Measurements from ENCODE around the gene PCNX2. TPM values are rescaled to one million over a fixed set of nuclear protein-coding genes. Genes with fewer than 3 reads are reported as not detected.

The PCNX2 gene
- total and polyA plus RNA-seq, 2 of the 13 experiments (the other 11 are each of a cell fraction or from before 2014, with no cell fraction given) = 0.11 to 0.42 TPM

GRCh38 chr1:233143241-233143640 lies 152.3 kb downstream of the PCNX2 start (continued):
- TF ChIP-seq, protein P1, sequence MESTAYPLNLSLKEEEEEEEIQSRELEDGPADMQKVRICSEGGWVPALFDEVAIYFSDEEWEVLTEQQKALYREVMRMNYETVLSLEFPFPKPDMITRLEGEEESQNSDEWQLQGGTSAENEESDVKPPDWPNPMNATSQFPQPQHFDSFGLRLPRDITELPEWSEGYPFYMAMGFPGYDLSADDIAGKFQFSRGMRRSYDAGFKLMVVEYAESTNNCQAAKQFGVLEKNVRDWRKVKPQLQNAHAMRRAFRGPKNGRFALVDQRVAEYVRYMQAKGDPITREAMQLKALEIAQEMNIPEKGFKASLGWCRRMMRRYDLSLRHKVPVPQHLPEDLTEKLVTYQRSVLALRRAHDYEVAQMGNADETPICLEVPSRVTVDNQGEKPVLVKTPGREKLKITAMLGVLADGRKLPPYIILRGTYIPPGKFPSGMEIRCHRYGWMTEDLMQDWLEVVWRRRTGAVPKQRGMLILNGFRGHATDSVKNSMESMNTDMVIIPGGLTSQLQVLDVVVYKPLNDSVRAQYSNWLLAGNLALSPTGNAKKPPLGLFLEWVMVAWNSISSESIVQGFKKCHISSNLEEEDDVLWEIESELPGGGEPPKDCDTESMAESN (CRISPR knock-in tag; conservative IDR thresholded peaks at IDR 0.05) = no peak
- TF ChIP-seq SP1 (IDR thresholded peaks at IDR 0.05) (no peak), SP1 (CRISPR knock-in tag; IDR thresholded peaks at IDR 0.05) (no peak)

DNA sequence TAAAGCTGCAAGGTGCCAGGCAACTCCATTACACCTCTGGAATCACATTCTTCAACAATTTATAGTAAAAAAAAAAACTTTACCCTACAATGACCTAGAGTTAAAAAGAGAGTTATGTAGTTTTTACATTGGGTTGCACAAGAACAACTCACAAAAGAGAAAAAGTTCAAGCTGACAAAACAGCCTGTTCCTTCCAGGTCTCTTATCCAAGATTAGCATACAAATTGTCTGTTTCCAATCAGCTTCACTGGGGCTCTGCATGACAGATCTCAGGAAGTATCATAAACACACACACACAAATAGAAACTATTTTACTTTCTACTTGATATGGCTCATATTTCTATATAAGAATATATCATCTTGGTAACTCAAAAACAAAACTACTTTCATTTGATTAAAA lies 154.6 kb downstream of the PCNX2 start:
- in situ Hi-C loops (cut with HindIII; ENCODE audit: extremely low pct_ligation_motif_present, low pct_unique_long_range_greater_than_20kb) (no loop called here), intact Hi-C loops (cut with micrococcal nuclease; ENCODE audit: unreplicated experiment) (no loop called here)
- H3K36me3 ChIP-seq (replicated peaks in 1 of 2; ENCODE audit: control insufficient read depth in 1 of 2, insufficient read depth in 2 of 2, low read length in 2 of 2) = no peaks in the 10 kb centered on the region
- ATAC-seq (no peak), FAIRE-seq (no peak), DNase-seq (ENCODE audit: low spot score) (no peak)
- no peaks in the 10 kb centered on the region for H3K27me3 ChIP-seq (ENCODE audit: control insufficient read depth in 1 of 2, insufficient read depth in 2 of 2, low read length in 2 of 2)
- H3K79me2 ChIP-seq (ENCODE audit: insufficient read depth, low read length) = no peaks in the 10 kb centered on the region
- no peak overlapping the region for H3K4me3 ChIP-seq (replicated peaks in 1 of 3; ENCODE audit: insufficient read depth in 1 of 3, low read depth in 2 of 3, low read length in 3 of 3)
- H3K4me1 ChIP-seq (ENCODE audit: insufficient read depth, low read length) = no peaks in the 10 kb centered on the region
- ChIA-PET CTCF (ENCODE audit: low intra/inter-chr PET ratio, low total read pairs) (no interaction called here), POLR2A (no interaction called here)
- no peak overlapping the region for H3K4me2 ChIP-seq (ENCODE audit: low read depth, low read length)
- H3K9me3 ChIP-seq (ENCODE audit: low read length) = no peaks in the 10 kb centered on the region
- no peak overlapping the region for H3K9ac ChIP-seq (ENCODE audit: insufficient read depth, low read depth, low read length)
- H3K27ac ChIP-seq (ENCODE audit: extremely low read length, insufficient read depth, low read length) = no peak overlapping the region
- no peak for TF ChIP-seq GATAD1 (CRISPR knock-in tag; IDR thresholded peaks at IDR 0.05)
- TF ChIP-seq PITX1 (CRISPR knock-in tag; IDR thresholded peaks at IDR 0.05) = no peak
- TF ChIP-seq ZNF790 (CRISPR knock-in tag; IDR thresholded peaks at IDR 0.05; ENCODE audit: borderline replicate concordance) = no peak
- no peak for TF ChIP-seq TP53 (CRISPR knock-in tag; conservative IDR thresholded peaks at IDR 0.05)
- TF ChIP-seq KMT2B (CRISPR knock-in tag; IDR thresholded peaks at IDR 0.05) = no peak
- no peak for TF ChIP-seq KLF9 (CRISPR knock-in tag; IDR thresholded peaks at IDR 0.05; ENCODE audit: low read depth)
- no peak for TF ChIP-seq ZNF761 (CRISPR knock-in tag; conservative IDR thresholded peaks at IDR 0.05)
- TF ChIP-seq, protein P2, sequence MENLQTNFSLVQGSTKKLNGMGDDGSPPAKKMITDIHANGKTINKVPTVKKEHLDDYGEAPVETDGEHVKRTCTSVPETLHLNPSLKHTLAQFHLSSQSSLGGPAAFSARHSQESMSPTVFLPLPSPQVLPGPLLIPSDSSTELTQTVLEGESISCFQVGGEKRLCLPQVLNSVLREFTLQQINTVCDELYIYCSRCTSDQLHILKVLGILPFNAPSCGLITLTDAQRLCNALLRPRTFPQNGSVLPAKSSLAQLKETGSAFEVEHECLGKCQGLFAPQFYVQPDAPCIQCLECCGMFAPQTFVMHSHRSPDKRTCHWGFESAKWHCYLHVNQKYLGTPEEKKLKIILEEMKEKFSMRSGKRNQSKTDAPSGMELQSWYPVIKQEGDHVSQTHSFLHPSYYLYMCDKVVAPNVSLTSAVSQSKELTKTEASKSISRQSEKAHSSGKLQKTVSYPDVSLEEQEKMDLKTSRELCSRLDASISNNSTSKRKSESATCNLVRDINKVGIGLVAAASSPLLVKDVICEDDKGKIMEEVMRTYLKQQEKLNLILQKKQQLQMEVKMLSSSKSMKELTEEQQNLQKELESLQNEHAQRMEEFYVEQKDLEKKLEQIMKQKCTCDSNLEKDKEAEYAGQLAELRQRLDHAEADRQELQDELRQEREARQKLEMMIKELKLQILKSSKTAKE (CRISPR knock-in tag; IDR thresholded peaks at IDR 0.05; ENCODE audit: borderline replicate concordance) = no peak
- no peak for TF ChIP-seq ZFX (CRISPR knock-in tag; IDR thresholded peaks at IDR 0.05; ENCODE audit: low read depth)
- TF ChIP-seq ZNF10 (CRISPR knock-in tag; IDR thresholded peaks at IDR 0.05; ENCODE audit: borderline replicate concordance, low read depth) = no peak
- TF ChIP-seq, protein P3, sequence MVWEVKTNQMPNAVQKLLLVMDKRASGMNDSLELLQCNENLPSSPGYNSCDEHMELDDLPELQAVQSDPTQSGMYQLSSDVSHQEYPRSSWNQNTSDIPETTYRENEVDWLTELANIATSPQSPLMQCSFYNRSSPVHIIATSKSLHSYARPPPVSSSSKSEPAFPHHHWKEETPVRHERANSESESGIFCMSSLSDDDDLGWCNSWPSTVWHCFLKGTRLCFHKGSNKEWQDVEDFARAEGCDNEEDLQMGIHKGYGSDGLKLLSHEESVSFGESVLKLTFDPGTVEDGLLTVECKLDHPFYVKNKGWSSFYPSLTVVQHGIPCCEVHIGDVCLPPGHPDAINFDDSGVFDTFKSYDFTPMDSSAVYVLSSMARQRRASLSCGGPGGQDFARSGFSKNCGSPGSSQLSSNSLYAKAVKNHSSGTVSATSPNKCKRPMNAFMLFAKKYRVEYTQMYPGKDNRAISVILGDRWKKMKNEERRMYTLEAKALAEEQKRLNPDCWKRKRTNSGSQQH (CRISPR knock-in tag; IDR thresholded peaks at IDR 0.05; ENCODE audit: low read depth) = no peak
- no TSS peak for BruUV-seq (replicated peaks)
- H4K20me1 ChIP-seq (ENCODE audit: insufficient read depth, low read length) = no peaks in the 10 kb centered on the region
- H2AFZ ChIP-seq (ENCODE audit: low read length) = no peak overlapping the region
